SK-N-SH (cell line): ENCODE results near the gene CLIC2. TPM values are rescaled to one million over a fixed set of nuclear protein-coding genes. Genes with fewer than 3 reads are reported as not detected.
A peak's percentile ranks its signal among the peaks of the same experiment; 100 is the strongest.

Experiments used
- CTCF ChIA-PET: fragments of 300-600, 350-600 bp; formaldehyde crosslinking; extraction: SDS; loops from one replicate; lab custom pipeline; 2021; lab: Yijun Ruan, JAX
- POLR2A ChIA-PET: fragments of 350-600 bp; sonication (Branson Sonifier 250); formaldehyde crosslinking; extraction: SDS; loops from one replicate; lab custom pipeline; 2020; ENCODE audit warnings: antibody characterized with exemption, inconsistent platforms; lab: Yijun Ruan, JAX
- DNase-seq: peaks from one replicate; pipeline ENCODE4 v3.0.0; 2012
- H2AFZ ChIP-seq: fragments of 200-600 bp; sonication (generic); 2 replicates; pipeline ENCODE4 v1.8.1; 2016; ENCODE audit warnings: antibody characterized with exemption, mild to moderate bottlenecking, low read depth
- H3F3A ChIP-seq: fragments of 200-600 bp; sonication (generic); replicated peaks from 2 replicates; pipeline ENCODE3; 2016; ENCODE audit warnings: antibody characterized with exemption, mild to moderate bottlenecking; ENCODE audit not compliant: insufficient read depth
- H3K27ac ChIP-seq, 2 experiments: fragments of 200-500 bp in 1 of 2; fragments of 200-600 bp in 1 of 2; sonication (Bioruptor generic) in 1 of 2; sonication (generic), shearing (Covaris generic) in 1 of 2; 2 replicates each; pipeline versions ENCODE4 v1.5.1 to v1.6.1; 2014 to 2016; ENCODE audit warnings: low read depth in 2 of 2, inconsistent platforms in 1 of 2, low read length in 1 of 2, mild to moderate bottlenecking in 1 of 2, mixed read lengths in 1 of 2
- H3K27me3 ChIP-seq: fragments of 200-600 bp; sonication (generic), shearing (Covaris generic); 2 replicates; pipeline ENCODE4 v1.6.1; 2016; ENCODE audit warnings: mixed run types; ENCODE audit not compliant: insufficient read depth
- H3K36me3 ChIP-seq, 2 experiments: fragments of 200-500 bp in 1 of 2; fragments of 200-600 bp in 1 of 2; sonication (Bioruptor generic) in 1 of 2; sonication (generic) in 1 of 2; replicated peaks in 1 of 2; 2 replicates each; pipeline versions ENCODE3 to v1.5.1; 2014 to 2016; ENCODE audit warnings: low read length in 1 of 2, mild to moderate bottlenecking in 1 of 2; ENCODE audit not compliant: insufficient read depth in 2 of 2, control insufficient read depth in 1 of 2
- H3K4me1 ChIP-seq, 2 experiments: fragments of 200-500 bp in 1 of 2; fragments of 200-600 bp in 1 of 2; sonication (Bioruptor generic) in 1 of 2; sonication (generic), shearing (Covaris generic) in 1 of 2; 2 replicates each; pipeline versions ENCODE4 v1.5.1 to v1.6.1; 2014 to 2016; ENCODE audit warnings: low read depth in 1 of 2, low read length in 1 of 2, mixed run types in 1 of 2; ENCODE audit not compliant: insufficient read depth in 2 of 2, control insufficient read depth in 1 of 2
- H3K4me2 ChIP-seq: fragments of 200-600 bp; sonication (generic), shearing (Covaris generic); 2 replicates; pipeline ENCODE4 v1.6.1; 2017; ENCODE audit warnings: mixed run types
- H3K4me3 ChIP-seq, 2 experiments: fragments of 200-500 bp in 1 of 2; fragments of 200-600 bp in 1 of 2; sonication (Bioruptor generic) in 1 of 2; sonication (generic), shearing (Covaris generic) in 1 of 2; 2 replicates each; pipeline versions ENCODE4 v1.5.1 to v1.8.1; 2014 to 2016; ENCODE audit warnings: low read depth in 2 of 2, inconsistent platforms in 1 of 2, low read length in 1 of 2, mild to moderate bottlenecking in 1 of 2, mixed read lengths in 1 of 2, moderate library complexity in 1 of 2
- H3K79me2 ChIP-seq: fragments of 200-600 bp; sonication (generic); 2 replicates; pipeline ENCODE4 v1.8.1; 2017; ENCODE audit warnings: mild to moderate bottlenecking; ENCODE audit not compliant: insufficient read depth
- H3K9ac ChIP-seq: fragments of 200-600 bp; sonication (generic); 2 replicates; pipeline ENCODE4 v1.6.1; 2017; ENCODE audit warnings: mixed run types
- H3K9me2 ChIP-seq: fragments of 200-600 bp; sonication (generic); 2 replicates; pipeline ENCODE4 v1.6.1; 2017; ENCODE audit warnings: mixed run types
- H3K9me3 ChIP-seq: fragments of 200-600 bp; sonication (generic); 2 replicates; pipeline ENCODE4 v1.6.1; 2017; ENCODE audit warnings: mixed run types, mild to moderate bottlenecking, moderate library complexity
- H4K20me1 ChIP-seq: fragments of 200-600 bp; sonication (generic); 2 replicates; pipeline ENCODE4 v1.6.1; 2017; ENCODE audit warnings: mild to moderate bottlenecking, mixed run types; ENCODE audit not compliant: insufficient read depth
- CHD2 ChIP-seq: fragments of 150-350 bp; IDR thresholded peaks from 2 replicates; pipeline ENCODE4 v1.6.1; 2018; ENCODE audit warnings: low read length; ENCODE audit not compliant: partially characterized antibody
- FOSL2 ChIP-seq: IDR thresholded peaks from 2 replicates; pipeline ENCODE4 v1.4.0; 2012; ENCODE audit warnings: low read depth, mild to moderate bottlenecking, moderate library complexity, borderline replicate concordance
- FOXM1 ChIP-seq: IDR thresholded peaks from 2 replicates; pipeline ENCODE4 v1.4.0; 2012; ENCODE audit warnings: low read depth, mild to moderate bottlenecking
- GABPA ChIP-seq: IDR thresholded peaks from 2 replicates; pipeline ENCODE4 v1.4.0; 2012; ENCODE audit warnings: low read depth, mild to moderate bottlenecking
- JUND ChIP-seq: IDR thresholded peaks from 2 replicates; pipeline ENCODE4 v1.4.0; 2012
- MAX ChIP-seq: IDR thresholded peaks from 2 replicates; pipeline ENCODE4 v1.4.0; 2012; ENCODE audit warnings: low read depth
- MXI1 ChIP-seq: IDR thresholded peaks from 2 replicates; pipeline ENCODE4 v1.6.1; 2012; ENCODE audit warnings: mild to moderate bottlenecking, low read depth, low read length, improper control_type of control experiment
- NRF1 ChIP-seq: IDR thresholded peaks from 2 replicates; pipeline ENCODE4 v1.6.1; 2012; ENCODE audit warnings: low read depth, mild to moderate bottlenecking, low read length
- RCOR1 ChIP-seq: fragments of 150-350 bp; IDR thresholded peaks from 2 replicates; pipeline ENCODE4 v1.6.1; 2017; ENCODE audit warnings: antibody characterized with exemption, low read length
- RFX5 ChIP-seq: IDR thresholded peaks from 2 replicates; pipeline ENCODE4 v1.6.1; 2012; ENCODE audit warnings: mild to moderate bottlenecking, improper control_type of control experiment, low read length
- TEAD4 ChIP-seq: IDR thresholded peaks from 2 replicates; pipeline ENCODE4 v1.4.0; 2012; ENCODE audit warnings: mild to moderate bottlenecking, borderline replicate concordance; ENCODE audit not compliant: insufficient read depth
- USF1 ChIP-seq: IDR thresholded peaks from 2 replicates; pipeline ENCODE4 v1.4.0; 2012; ENCODE audit warnings: low read depth, borderline replicate concordance
- YY1 ChIP-seq: IDR thresholded peaks from 2 replicates; pipeline ENCODE4 v1.4.0; 2012; ENCODE audit warnings: low read depth, mild to moderate bottlenecking
- WGBS: methylation state at CpG from one replicate; pipeline ENCODE4 v1.1.6; 2017; ENCODE audit warnings: low lambda C conversion rate; 5-methylcytosine and 5-hydroxymethylcytosine counted together
- polyA plus RNA-seq, 3 experiments: library from polyadenylated mRNA; depleted of rRNA; stranded (reverse); fragments of >200 nt; gene quantifications; 2 replicates each; pipeline ENCODE4 v1.2.3, GENCODE V29; 2012
- TF ChIP-seq, protein P1 (sequence below): fragments of 150-350 bp; IDR thresholded peaks from 2 replicates; pipeline ENCODE4 v1.6.1; 2016; ENCODE audit warnings: mild to moderate bottlenecking, low read depth, low read length
- TF ChIP-seq, protein P2 (sequence below): IDR thresholded peaks from 2 replicates; pipeline ENCODE4 v1.4.0; 2012; ENCODE audit warnings: low read depth, borderline replicate concordance
- TF ChIP-seq, protein P3 (sequence below): fragments of 200-600 bp; sonication (generic); IDR thresholded peaks from 2 replicates; pipeline ENCODE4 v1.6.1; 2017; ENCODE audit warnings: antibody characterized with exemption, mild to moderate bottlenecking, moderate library complexity
- TF ChIP-seq, protein P4 (sequence below): IDR thresholded peaks from 2 replicates; pipeline ENCODE4; 2012

The CLIC2 gene
- polyA plus RNA-seq, 1 of the 3 experiments (the other 2 are of a cell fraction) = 0.03 TPM

- no peaks in the 10 kb centered on the region for H3K36me3 ChIP-seq
- H3K79me2 ChIP-seq = no peaks in the 10 kb centered on the region
- CTCF ChIA-PET = no interaction called here
- no peaks in the 10 kb centered on the region for H3K9me2 ChIP-seq
- no peak overlapping the region for H3K9ac ChIP-seq
- TF ChIP-seq MXI1 (no peak), TEAD4 (no peak), RCOR1 (no peak), RFX5 (peak; percentile 86), GABPA (no peak), NRF1 (no peak)
- TF ChIP-seq, protein P1, sequence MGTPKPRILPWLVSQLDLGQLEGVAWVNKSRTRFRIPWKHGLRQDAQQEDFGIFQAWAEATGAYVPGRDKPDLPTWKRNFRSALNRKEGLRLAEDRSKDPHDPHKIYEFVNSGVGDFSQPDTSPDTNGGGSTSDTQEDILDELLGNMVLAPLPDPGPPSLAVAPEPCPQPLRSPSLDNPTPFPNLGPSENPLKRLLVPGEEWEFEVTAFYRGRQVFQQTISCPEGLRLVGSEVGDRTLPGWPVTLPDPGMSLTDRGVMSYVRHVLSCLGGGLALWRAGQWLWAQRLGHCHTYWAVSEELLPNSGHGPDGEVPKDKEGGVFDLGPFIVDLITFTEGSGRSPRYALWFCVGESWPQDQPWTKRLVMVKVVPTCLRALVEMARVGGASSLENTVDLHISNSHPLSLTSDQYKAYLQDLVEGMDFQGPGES = no peak
- TF ChIP-seq, protein P2, sequence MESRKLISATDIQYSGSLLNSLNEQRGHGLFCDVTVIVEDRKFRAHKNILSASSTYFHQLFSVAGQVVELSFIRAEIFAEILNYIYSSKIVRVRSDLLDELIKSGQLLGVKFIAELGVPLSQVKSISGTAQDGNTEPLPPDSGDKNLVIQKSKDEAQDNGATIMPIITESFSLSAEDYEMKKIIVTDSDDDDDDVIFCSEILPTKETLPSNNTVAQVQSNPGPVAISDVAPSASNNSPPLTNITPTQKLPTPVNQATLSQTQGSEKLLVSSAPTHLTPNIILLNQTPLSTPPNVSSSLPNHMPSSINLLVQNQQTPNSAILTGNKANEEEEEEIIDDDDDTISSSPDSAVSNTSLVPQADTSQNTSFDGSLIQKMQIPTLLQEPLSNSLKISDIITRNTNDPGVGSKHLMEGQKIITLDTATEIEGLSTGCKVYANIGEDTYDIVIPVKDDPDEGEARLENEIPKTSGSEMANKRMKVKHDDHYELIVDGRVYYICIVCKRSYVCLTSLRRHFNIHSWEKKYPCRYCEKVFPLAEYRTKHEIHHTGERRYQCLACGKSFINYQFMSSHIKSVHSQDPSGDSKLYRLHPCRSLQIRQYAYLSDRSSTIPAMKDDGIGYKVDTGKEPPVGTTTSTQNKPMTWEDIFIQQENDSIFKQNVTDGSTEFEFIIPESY = no peak
- no peak overlapping the region for H3K27ac ChIP-seq
- WGBS = 21% methylated on average over 1 of the region's 1 CpG
- H3K4me3 ChIP-seq = no peak overlapping the region
- H3K9me3 ChIP-seq = no peaks in the 10 kb centered on the region
- no peak overlapping the region for H3K4me2 ChIP-seq
- H3F3A ChIP-seq = no peaks in the 10 kb centered on the region
- H3K27me3 ChIP-seq = no peaks in the 10 kb centered on the region
- DNase-seq = no peak
- no peaks in the 10 kb centered on the region for H3K4me1 ChIP-seq
- no peak overlapping the region for H2AFZ ChIP-seq
- no peaks in the 10 kb centered on the region for H4K20me1 ChIP-seq
- POLR2A ChIA-PET = no interaction called here
Measured at GRCh38 chrX:155266439-155266838, 68.0 kb downstream of the CLIC2 start.

DNA sequence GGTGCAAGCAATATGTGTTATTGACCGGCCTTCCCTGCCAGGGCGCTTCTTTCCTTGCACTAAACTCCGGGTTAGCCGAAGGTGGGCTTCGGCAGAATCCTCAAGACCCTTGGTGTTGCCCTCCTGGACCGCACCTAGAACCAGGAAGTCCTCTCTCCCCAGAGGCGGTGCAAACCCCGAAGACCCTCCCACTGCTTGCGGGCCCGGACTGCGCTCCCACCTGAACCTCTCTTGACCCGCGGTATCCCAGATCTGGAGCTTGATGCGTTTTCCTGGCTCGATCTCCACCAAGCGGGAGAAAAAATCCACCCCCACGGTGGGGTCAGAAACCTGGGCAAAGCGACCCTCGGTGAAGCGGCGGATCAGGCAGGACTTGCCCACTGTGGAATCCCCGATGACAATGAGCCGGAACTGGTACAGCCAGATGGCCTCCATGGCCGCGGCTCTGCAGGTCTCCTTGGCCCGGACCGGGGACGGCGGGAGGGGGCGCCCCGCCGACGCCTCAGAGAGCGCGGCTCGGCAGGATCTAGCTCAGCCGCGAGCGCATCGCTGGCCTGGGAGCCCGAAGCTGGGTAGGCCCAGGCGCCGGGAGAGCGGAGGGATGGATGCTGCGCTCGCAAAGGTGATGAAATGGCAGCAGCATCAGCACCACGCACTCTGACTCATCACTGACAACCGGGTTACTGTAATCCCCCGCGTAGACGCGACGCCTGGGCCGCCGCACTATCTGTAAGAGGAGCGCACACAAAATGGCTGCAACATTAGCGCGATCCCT lies 70.4 kb downstream of the CLIC2 start, which contains the start of gene RAB39B:
RAB39B (minus strand) TSS at position 638 of the 775 bp plus-strand sequence; CDS start at position 435, 203 bp downstream.
- Histone ChIP-seq H3K4me2 (peak within 1 kb of the TSS; percentile 71), H3K9me3 (no peaks in the 10 kb centered on the region), H2AFZ (peak within 1 kb of the TSS; percentile 81), H3K4me3 (peak within 1 kb of the TSS; percentile 71 to 75)
- DNase-seq = peak; percentile 74
- WGBS = 8% methylated on average over 31 of the region's 58 CpGs
- TF ChIP-seq YY1 = peak; percentile 80; the same call in 1 of the 2 replicates
- TF ChIP-seq FOSL2 = peak; percentile 68; the same call in 1 of the 2 replicates
- 0 out of 2 replicates have a peak, but pooled peaks have one; percentile 27 for TF ChIP-seq JUND
- no peak for TF ChIP-seq FOXM1
- TF ChIP-seq, protein P3, sequence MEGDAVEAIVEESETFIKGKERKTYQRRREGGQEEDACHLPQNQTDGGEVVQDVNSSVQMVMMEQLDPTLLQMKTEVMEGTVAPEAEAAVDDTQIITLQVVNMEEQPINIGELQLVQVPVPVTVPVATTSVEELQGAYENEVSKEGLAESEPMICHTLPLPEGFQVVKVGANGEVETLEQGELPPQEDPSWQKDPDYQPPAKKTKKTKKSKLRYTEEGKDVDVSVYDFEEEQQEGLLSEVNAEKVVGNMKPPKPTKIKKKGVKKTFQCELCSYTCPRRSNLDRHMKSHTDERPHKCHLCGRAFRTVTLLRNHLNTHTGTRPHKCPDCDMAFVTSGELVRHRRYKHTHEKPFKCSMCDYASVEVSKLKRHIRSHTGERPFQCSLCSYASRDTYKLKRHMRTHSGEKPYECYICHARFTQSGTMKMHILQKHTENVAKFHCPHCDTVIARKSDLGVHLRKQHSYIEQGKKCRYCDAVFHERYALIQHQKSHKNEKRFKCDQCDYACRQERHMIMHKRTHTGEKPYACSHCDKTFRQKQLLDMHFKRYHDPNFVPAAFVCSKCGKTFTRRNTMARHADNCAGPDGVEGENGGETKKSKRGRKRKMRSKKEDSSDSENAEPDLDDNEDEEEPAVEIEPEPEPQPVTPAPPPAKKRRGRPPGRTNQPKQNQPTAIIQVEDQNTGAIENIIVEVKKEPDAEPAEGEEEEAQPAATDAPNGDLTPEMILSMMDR = peak; percentile 18; the same call in 1 of the 2 replicates
- TF ChIP-seq MAX = peak; percentile 56; the same call in 1 of the 2 replicates
- no peak for TF ChIP-seq USF1
- TF ChIP-seq RCOR1 = peak; percentile 50
- peak; percentile 23 for TF ChIP-seq CHD2
- TF ChIP-seq, protein P4, sequence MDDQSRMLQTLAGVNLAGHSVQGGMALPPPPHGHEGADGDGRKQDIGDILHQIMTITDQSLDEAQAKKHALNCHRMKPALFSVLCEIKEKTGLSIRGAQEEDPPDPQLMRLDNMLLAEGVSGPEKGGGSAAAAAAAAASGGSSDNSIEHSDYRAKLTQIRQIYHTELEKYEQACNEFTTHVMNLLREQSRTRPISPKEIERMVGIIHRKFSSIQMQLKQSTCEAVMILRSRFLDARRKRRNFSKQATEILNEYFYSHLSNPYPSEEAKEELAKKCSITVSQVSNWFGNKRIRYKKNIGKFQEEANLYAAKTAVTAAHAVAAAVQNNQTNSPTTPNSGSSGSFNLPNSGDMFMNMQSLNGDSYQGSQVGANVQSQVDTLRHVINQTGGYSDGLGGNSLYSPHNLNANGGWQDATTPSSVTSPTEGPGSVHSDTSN = no peak
- TF ChIP-seq, all 33 proteins: peak for 7
- no peaks in the 10 kb centered on the region; a peak in 1 of 4 replicates for H3K4me1 ChIP-seq
- no peaks in the 10 kb centered on the region for H4K20me1 ChIP-seq
- ChIA-PET POLR2A (interaction anchor here (1.0 kb wide), 1 partner anchor 12 kb away, joined by 3 read pairs; no protein-coding TSS in a partner anchor), CTCF (no interaction called here)
- no peaks in the 10 kb centered on the region for H3K36me3 ChIP-seq
- H3K27me3 ChIP-seq = no peaks in the 10 kb centered on the region
- peak within 1 kb of the TSS in 1 of 2 experiments; percentile 77; a peak in 2 of 4 replicates for H3K27ac ChIP-seq
- peak within 1 kb of the TSS; percentile 59 for H3K9ac ChIP-seq
- H3K79me2 ChIP-seq = no peaks in the 10 kb centered on the region
- no peaks in the 10 kb centered on the region for H3F3A ChIP-seq
- H3K9me2 ChIP-seq = no peaks in the 10 kb centered on the region
